Progenitor cell of endocrine pancreas (in vitro differentiated cells): ENCODE measurements around the gene NAA10. TPM values are rescaled to one million over a fixed set of nuclear protein-coding genes. Genes with fewer than 3 reads are reported as not detected.

Experiments
- DNase-seq: peaks from one replicate; pipeline ENCODE4 v3.0.0; 2021; ENCODE audit warnings: low spot score; ENCODE audit not compliant: unreplicated experiment
- H3K27ac Mint-ChIP-seq: 2 replicates; pipeline ENCODE4 v1.8.0; 2021; ENCODE audit warnings: mild to moderate bottlenecking, moderate library complexity, mixed read lengths
- H3K27me3 Mint-ChIP-seq: 2 replicates; pipeline ENCODE4 v1.8.0; 2021; ENCODE audit warnings: mixed read lengths
- H3K36me3 Mint-ChIP-seq: 2 replicates; pipeline ENCODE4 v1.8.0; 2022; ENCODE audit warnings: mixed read lengths; ENCODE audit not compliant: insufficient read depth
- H3K4me1 Mint-ChIP-seq: 2 replicates; pipeline ENCODE4 v1.8.0; 2021; ENCODE audit warnings: low read depth, mixed read lengths
- H3K4me3 Mint-ChIP-seq: 2 replicates; pipeline ENCODE4 v1.8.0; 2021; ENCODE audit warnings: low read depth, mild to moderate bottlenecking, moderate library complexity, mixed read lengths
- H3K9me3 Mint-ChIP-seq: 2 replicates; pipeline ENCODE4 v1.8.0; 2021; ENCODE audit warnings: low read depth, mixed read lengths
- CTCF ChIP-seq: fragments of 200-600 bp; sonication (generic); IDR thresholded peaks from one replicate; pipeline ENCODE4 v1.5.0; 2021; ENCODE audit warnings: antibody characterized with exemption, mild to moderate bottlenecking; ENCODE audit not compliant: unreplicated experiment
- total RNA-seq: library from RNA; stranded (reverse); gene quantifications from 2 replicates; pipeline ENCODE4 v1.2.1, GENCODE V29; 2021

NAA10 gene
- total RNA-seq, 1 donor from 2014 or later = 85.3 TPM

DNA sequence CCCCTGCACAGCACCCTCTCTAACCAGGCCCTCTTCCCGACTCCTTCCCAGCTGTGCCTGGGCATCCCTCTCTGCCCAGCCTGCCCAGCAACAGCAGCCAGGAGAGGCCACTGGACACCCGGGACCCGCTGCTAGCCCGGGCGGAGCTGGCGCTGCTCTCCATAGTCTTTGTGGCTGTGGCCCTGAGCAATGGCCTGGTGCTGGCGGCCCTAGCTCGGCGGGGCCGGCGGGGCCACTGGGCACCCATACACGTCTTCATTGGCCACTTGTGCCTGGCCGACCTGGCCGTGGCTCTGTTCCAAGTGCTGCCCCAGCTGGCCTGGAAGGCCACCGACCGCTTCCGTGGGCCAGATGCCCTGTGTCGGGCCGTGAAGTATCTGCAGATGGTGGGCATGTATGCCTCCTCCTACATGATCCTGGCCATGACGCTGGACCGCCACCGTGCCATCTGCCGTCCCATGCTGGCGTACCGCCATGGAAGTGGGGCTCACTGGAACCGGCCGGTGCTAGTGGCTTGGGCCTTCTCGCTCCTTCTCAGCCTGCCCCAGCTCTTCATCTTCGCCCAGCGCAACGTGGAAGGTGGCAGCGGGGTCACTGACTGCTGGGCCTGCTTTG lies 29.2 kb downstream of the NAA10 start:
- DNase-seq = no peak
- Mint-ChIP-seq H3K4me3 (no peak overlapping the region), H3K9me3 (peaks cover 4% of the 10 kb centered on the region), H3K4me1 (no peaks in the 10 kb centered on the region), H3K27me3 (peaks cover 8% of the 10 kb centered on the region), H3K27ac (no peak overlapping the region), H3K36me3 (peaks cover 2% of the 10 kb centered on the region)
- no peak for TF ChIP-seq CTCF

GRCh38 chrX:153903991-153904957 lies 30.6 kb downstream of the NAA10 start, which contains the start of gene AVPR2:
Gene AVPR2 (plus strand): TSS chrX:153904673. CDS start chrX:153905146, 473 bp downstream.
- Mint-ChIP-seq H3K27ac (no peak within 1 kb of the TSS), H3K9me3 (peaks cover 7% of the 10 kb centered on the region), H3K4me3 (no peak within 1 kb of the TSS), H3K27me3 (peaks cover 8% of the 10 kb centered on the region), H3K4me1 (no peaks in the 10 kb centered on the region), H3K36me3 (peaks cover 2% of the 10 kb centered on the region)
- no peak for DNase-seq
- TF ChIP-seq CTCF = no peak

DNA sequence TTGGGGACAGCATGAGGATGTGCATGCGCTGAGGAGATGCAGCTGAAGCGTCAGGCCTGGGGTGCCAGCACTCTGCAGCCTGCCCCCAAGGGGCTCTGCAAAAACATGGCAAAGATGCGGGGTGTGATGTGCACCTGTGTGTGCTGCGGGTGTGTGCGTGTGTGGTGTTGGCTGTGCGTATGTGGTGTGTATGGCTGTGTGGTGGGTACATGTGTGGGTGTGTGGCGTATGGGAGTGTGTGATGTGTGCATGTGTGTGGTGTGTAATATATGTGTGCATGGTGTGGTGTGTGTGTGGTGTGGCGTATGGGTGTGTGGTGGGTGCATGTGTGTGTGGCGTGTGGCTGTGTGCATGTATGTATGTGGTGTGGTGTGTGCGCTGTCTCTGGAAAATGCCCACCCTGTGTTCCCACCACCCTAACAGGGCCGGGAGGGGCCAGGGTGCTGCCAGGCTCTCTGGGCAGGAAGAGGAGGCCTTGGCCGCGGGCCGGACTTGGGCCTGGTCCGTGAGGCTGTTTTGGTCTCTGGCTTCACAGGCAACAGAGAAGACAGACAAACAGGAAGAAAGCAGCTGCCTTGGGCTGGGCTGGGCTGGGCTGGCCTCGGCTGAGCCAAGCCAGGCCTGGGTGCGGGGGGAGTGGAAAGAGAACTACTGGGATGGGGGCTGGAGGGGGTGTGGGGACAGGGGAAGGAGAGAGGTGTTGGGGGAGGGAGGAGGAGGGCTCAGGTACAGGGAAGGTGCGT lies 31.4 kb downstream of the NAA10 start:
- peaks cover 11% of the 10 kb centered on the region for H3K9me3 Mint-ChIP-seq
- DNase-seq = no peak

DNA sequence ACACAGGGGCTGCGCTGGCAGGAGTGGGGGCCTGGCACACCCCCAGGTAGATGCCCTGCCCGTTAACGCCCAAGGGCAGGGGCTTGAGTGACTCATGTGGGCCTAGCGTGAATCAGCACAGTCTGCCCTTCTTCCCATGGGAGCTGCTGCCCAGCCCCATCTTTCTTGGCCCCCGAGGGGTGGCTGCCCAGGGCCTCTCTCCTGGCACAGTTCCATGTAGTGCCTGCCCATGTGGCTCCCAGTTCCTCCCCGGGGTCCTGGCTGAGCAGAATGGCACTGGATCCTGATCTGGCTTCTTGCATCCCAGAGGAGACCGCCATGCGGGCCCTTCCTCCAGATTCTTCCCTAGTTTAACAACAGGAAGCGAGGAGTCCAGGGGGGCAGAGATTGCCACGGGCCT lies 32.5 kb downstream of the NAA10 start:
- Mint-ChIP-seq H3K4me3 (no peak overlapping the region), H3K9me3 (peaks cover 16% of the 10 kb centered on the region), H3K36me3 (peaks cover 2% of the 10 kb centered on the region), H3K27me3 (peaks cover 8% of the 10 kb centered on the region), H3K4me1 (no peaks in the 10 kb centered on the region), H3K27ac (no peak overlapping the region)
- DNase-seq = no peak
- no peak for TF ChIP-seq CTCF

More for the DNA sequence above, 31.4 kb downstream of the NAA10 start:
- peaks cover 2% of the 10 kb centered on the region for H3K36me3 Mint-ChIP-seq
- peaks cover 8% of the 10 kb centered on the region for H3K27me3 Mint-ChIP-seq
- H3K27ac Mint-ChIP-seq = no peak overlapping the region
- TF ChIP-seq CTCF = no peak
- no peaks in the 10 kb centered on the region for H3K4me1 Mint-ChIP-seq
- no peak overlapping the region for H3K4me3 Mint-ChIP-seq

GRCh38 chrX:153901753-153902140 lies 33.1 kb downstream of the NAA10 start:
- DNase-seq = no peak
- peaks cover 8% of the 10 kb centered on the region for H3K27me3 Mint-ChIP-seq
- no peak for TF ChIP-seq CTCF
- H3K4me3 Mint-ChIP-seq = no peak overlapping the region
- H3K9me3 Mint-ChIP-seq = peaks cover 16% of the 10 kb centered on the region
- H3K27ac Mint-ChIP-seq = no peak overlapping the region
- no peaks in the 10 kb centered on the region for H3K4me1 Mint-ChIP-seq
- H3K36me3 Mint-ChIP-seq = peaks cover 2% of the 10 kb centered on the region
